Measurements from ENCODE around the gene TRPV4.
"Not testable (repeated sequence)": the region's sequence is repeated elsewhere in the genome, so short reads cannot be mapped to it uniquely, and the experiment has no call there.

The TRPV4 gene

GRCh38 chr12:109833307-109834189 is at the start of gene TRPV4:
Gene TRPV4, minus strand, starts transcription at chr12:109833398. Its CDS starts 18,602 bp downstream, at chr12:109814796.
- DNase-seq: no peak

GRCh38 chr12:109881752-109882151 is 48.6 kb upstream of the TRPV4 start:
- no peak for DNase-seq

GRCh38 chr12:109880938-109881337 is 47.7 kb upstream of the TRPV4 start:
- no peak for DNase-seq

GRCh38 chr12:109880043-109880931 is 47.1 kb upstream of the TRPV4 start, which contains the start of gene GLTP:
Gene GLTP, minus strand, starts transcription at chr12:109880541. Its CDS starts 167 bp downstream, at chr12:109880374.
- peak; percentile 14 for DNase-seq

- no peak for DNase-seq
Measured at GRCh38 chr12:109879351-109880042, 46.3 kb upstream of the TRPV4 start.

GRCh38 chr12:109878749-109879148 is 45.6 kb upstream of the TRPV4 start:
- no peak for DNase-seq

GRCh38 chr12:109878247-109878625 is 45.0 kb upstream of the TRPV4 start:
- DNase-seq: no peak

- DNase-seq: no peak
Measured at GRCh38 chr12:109877504-109878246, 44.5 kb upstream of the TRPV4 start.

GRCh38 chr12:109876406-109876805 is 43.2 kb upstream of the TRPV4 start:
- no peak for DNase-seq

GRCh38 chr12:109875572-109876131 is 42.5 kb upstream of the TRPV4 start:
- DNase-seq: no peak

- no peak for DNase-seq
Measured at GRCh38 chr12:109873653-109874052, 40.5 kb upstream of the TRPV4 start.

GRCh38 chr12:109871668-109872314 is 38.6 kb upstream of the TRPV4 start:
- no peak for DNase-seq

- no peak for DNase-seq
Measured at GRCh38 chr12:109870648-109871047, 37.5 kb upstream of the TRPV4 start.

GRCh38 chr12:109868182-109869051 is 35.2 kb upstream of the TRPV4 start:
- DNase-seq: no peak

- DNase-seq: no peak
Measured at GRCh38 chr12:109864916-109865315, 31.7 kb upstream of the TRPV4 start.

GRCh38 chr12:109863847-109864712 is 30.9 kb upstream of the TRPV4 start:
- no peak for DNase-seq

GRCh38 chr12:109862491-109862890 is 29.3 kb upstream of the TRPV4 start:
- DNase-seq: not testable (repeated sequence)

- DNase-seq: no peak
Measured at GRCh38 chr12:109861689-109862314, 28.6 kb upstream of the TRPV4 start.

GRCh38 chr12:109860977-109861376 is 27.8 kb upstream of the TRPV4 start:
- DNase-seq: no peak
